ENCODE results near the gene RAB1A. TPM values are rescaled to one million over a fixed set of nuclear protein-coding genes. Genes with fewer than 3 reads are reported as not detected.
"Not testable (repeated sequence)": the region's sequence is repeated elsewhere in the genome, so short reads cannot be mapped to it uniquely, and the experiment has no call there.

Gene RAB1A
- total RNA-seq, 1 donor from 2014 or later, result 88.1 TPM

DNA sequence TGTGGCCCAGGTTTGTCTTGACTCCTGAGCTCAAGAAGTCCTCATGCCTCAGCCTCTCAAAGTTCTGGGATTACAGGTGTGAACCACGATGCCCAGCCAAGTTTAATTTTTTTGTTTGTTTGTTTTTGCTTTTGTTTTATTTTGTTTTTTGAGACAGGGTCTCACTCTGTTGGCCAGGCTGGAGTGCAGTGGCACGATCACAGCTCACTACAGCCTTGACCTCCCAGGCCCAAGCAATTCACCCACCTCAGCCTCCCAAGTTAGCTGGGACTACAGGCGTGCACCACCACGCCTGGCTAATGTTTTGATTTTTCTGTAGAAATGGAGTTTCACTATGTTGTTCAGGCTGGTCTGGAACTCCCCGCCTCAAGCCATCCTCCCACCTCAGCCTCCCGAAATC lies 29.4 kb upstream of the RAB1A start:
- no peak overlapping the region for H3K4me3 Mint-ChIP-seq (ENCODE audit: low read depth)
- peaks cover 6% of the 10 kb centered on the region for H3K27me3 Mint-ChIP-seq (ENCODE audit: low read depth)
- no peak for DNase-seq (ENCODE audit: low spot score)
- no peak overlapping the region for H3K27ac Mint-ChIP-seq
- H3K9me3 Mint-ChIP-seq, result no peaks in the 10 kb centered on the region
- peaks cover 16% of the 10 kb centered on the region for H3K4me1 Mint-ChIP-seq (ENCODE audit: low read depth)
- H3K36me3 Mint-ChIP-seq (ENCODE audit: low read depth), result no peaks in the 10 kb centered on the region
- intact Hi-C loops (cut with micrococcal nuclease), result no loop called here

- intact Hi-C loops (cut with micrococcal nuclease), result no loop called here
- H3K4me1 Mint-ChIP-seq (ENCODE audit: low read depth), result peaks cover 13% of the 10 kb centered on the region
- H3K27ac Mint-ChIP-seq, result no peak overlapping the region
- no peaks in the 10 kb centered on the region for H3K9me3 Mint-ChIP-seq
- H3K27me3 Mint-ChIP-seq (ENCODE audit: low read depth), result peaks cover 6% of the 10 kb centered on the region
- no peak for DNase-seq (ENCODE audit: low spot score)
- H3K4me3 Mint-ChIP-seq (ENCODE audit: low read depth), result no peak overlapping the region
- H3K36me3 Mint-ChIP-seq (ENCODE audit: low read depth), result no peaks in the 10 kb centered on the region
Observed at GRCh38 chr2:65158557-65158956, 28.7 kb upstream of the RAB1A start.

GRCh38 chr2:65157856-65158255 lies 27.9 kb upstream of the RAB1A start:
- intact Hi-C loops (cut with micrococcal nuclease); H3K4me1 Mint-ChIP-seq (ENCODE audit: low read depth); H3K27ac Mint-ChIP-seq; H3K9me3 Mint-ChIP-seq; DNase-seq (ENCODE audit: low spot score); H3K36me3 Mint-ChIP-seq (ENCODE audit: low read depth); H3K27me3 Mint-ChIP-seq (ENCODE audit: low read depth); H3K4me3 Mint-ChIP-seq (ENCODE audit: low read depth): not testable (repeated sequence)

DNA sequence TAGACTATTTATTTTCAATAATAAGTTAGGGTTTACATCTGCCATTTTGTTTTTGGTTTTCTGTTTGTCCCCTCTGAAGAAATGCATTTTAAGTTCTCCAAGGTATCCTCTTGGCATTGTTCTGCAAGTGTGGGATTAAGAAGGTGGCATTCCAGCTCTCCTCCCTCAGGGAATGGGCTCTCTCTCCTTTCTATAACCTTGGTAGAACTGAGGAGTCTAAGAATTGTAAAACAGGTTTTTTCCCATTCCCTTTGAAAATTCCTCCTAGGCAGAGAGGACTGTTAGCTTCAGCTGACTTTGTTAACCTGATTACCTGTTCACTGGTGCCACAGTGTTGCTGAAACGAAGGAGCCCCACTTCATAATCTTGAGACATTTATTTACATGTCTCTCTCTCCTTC lies 26.1 kb upstream of the RAB1A start:
- Mint-ChIP-seq H3K27me3 (ENCODE audit: low read depth) (peaks cover 4% of the 10 kb centered on the region), H3K4me3 (ENCODE audit: low read depth) (no peak overlapping the region), H3K36me3 (ENCODE audit: low read depth) (no peaks in the 10 kb centered on the region), H3K9me3 (no peaks in the 10 kb centered on the region), H3K4me1 (ENCODE audit: low read depth) (peaks cover 9% of the 10 kb centered on the region), H3K27ac (no peak overlapping the region)
- DNase-seq (ENCODE audit: low spot score), result no peak
- intact Hi-C loops (cut with micrococcal nuclease), result no loop called here

DNA sequence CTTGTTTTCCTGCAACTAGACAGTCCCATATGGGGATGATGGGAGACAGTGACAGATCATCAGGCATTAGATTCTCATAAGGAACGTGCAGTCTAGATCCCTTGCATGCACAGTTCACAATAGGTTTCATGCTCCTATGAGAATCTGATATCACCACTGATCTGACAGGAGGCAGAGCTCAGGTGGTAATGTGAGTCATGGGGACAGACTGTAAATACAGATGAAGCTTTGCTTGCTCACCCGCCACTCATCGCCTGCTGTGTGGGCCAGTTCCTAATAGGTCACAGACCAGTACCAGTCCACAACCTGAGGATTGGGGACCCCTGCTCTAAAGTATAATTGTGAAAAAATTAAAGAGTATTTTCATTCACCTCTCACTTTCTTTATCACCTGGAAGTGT lies 23.6 kb upstream of the RAB1A start:
- peaks cover 2% of the 10 kb centered on the region for H3K4me1 Mint-ChIP-seq (ENCODE audit: low read depth)
- H3K27me3 Mint-ChIP-seq (ENCODE audit: low read depth), result peaks cover 4% of the 10 kb centered on the region
- no peaks in the 10 kb centered on the region for H3K9me3 Mint-ChIP-seq
- no peak overlapping the region for H3K27ac Mint-ChIP-seq
- H3K4me3 Mint-ChIP-seq (ENCODE audit: low read depth), result no peak overlapping the region
- intact Hi-C loops (cut with micrococcal nuclease), result no loop called here
- DNase-seq (ENCODE audit: low spot score), result no peak
- H3K36me3 Mint-ChIP-seq (ENCODE audit: low read depth), result no peaks in the 10 kb centered on the region

DNA sequence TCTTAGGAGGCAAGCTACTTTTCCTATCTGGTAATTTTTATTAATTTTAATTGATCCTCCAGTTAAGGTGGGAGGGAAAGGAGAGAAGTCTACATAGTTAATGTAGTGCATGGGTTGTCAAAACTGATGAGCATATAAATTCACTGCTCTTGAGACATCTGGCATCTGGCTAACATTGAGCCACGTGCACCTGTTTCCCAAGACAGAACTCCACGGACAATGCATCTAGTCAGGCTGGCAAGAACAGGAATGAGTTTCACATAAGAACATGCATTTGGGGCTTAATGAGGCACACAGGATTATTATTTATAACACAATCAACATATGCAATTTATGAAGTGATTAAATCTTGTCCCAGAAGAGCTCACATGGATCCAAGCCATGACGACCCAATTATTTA lies 16.2 kb upstream of the RAB1A start:
- no peak overlapping the region for H3K27ac Mint-ChIP-seq
- no peaks in the 10 kb centered on the region for H3K4me1 Mint-ChIP-seq (ENCODE audit: low read depth)
- intact Hi-C loops (cut with micrococcal nuclease), result no loop called here
- H3K4me3 Mint-ChIP-seq (ENCODE audit: low read depth), result no peak overlapping the region
- no peaks in the 10 kb centered on the region for H3K9me3 Mint-ChIP-seq
- peaks cover 16% of the 10 kb centered on the region for H3K27me3 Mint-ChIP-seq (ENCODE audit: low read depth)
- DNase-seq (ENCODE audit: low spot score), result no peak
- H3K36me3 Mint-ChIP-seq (ENCODE audit: low read depth), result no peaks in the 10 kb centered on the region

GRCh38 chr2:65144571-65144970 lies 14.7 kb upstream of the RAB1A start:
- no peaks in the 10 kb centered on the region for H3K9me3 Mint-ChIP-seq
- no peak overlapping the region for H3K27ac Mint-ChIP-seq
- no peaks in the 10 kb centered on the region for H3K36me3 Mint-ChIP-seq (ENCODE audit: low read depth)
- no peak overlapping the region for H3K4me3 Mint-ChIP-seq (ENCODE audit: low read depth)
- H3K27me3 Mint-ChIP-seq (ENCODE audit: low read depth), result peaks cover 16% of the 10 kb centered on the region
- no peaks in the 10 kb centered on the region for H3K4me1 Mint-ChIP-seq (ENCODE audit: low read depth)
- no peak for DNase-seq (ENCODE audit: low spot score)
- intact Hi-C loops (cut with micrococcal nuclease), result no loop called here

GRCh38 chr2:65142515-65142914 lies 12.6 kb upstream of the RAB1A start:
- H3K9me3 Mint-ChIP-seq, result no peaks in the 10 kb centered on the region
- intact Hi-C loops (cut with micrococcal nuclease), result no loop called here
- no peaks in the 10 kb centered on the region for H3K4me1 Mint-ChIP-seq (ENCODE audit: low read depth)
- H3K27ac Mint-ChIP-seq, result no peak overlapping the region
- no peak for DNase-seq (ENCODE audit: low spot score)
- H3K27me3 Mint-ChIP-seq (ENCODE audit: low read depth), result peaks cover 21% of the 10 kb centered on the region
- H3K36me3 Mint-ChIP-seq (ENCODE audit: low read depth), result no peaks in the 10 kb centered on the region
- no peak overlapping the region for H3K4me3 Mint-ChIP-seq (ENCODE audit: low read depth)

GRCh38 chr2:65137197-65137775 lies 7.4 kb upstream of the RAB1A start:
- no peaks in the 10 kb centered on the region for H3K36me3 Mint-ChIP-seq (ENCODE audit: low read depth)
- intact Hi-C loops (cut with micrococcal nuclease), result no loop called here
- H3K27me3 Mint-ChIP-seq (ENCODE audit: low read depth), result peaks cover 15% of the 10 kb centered on the region

DNA sequence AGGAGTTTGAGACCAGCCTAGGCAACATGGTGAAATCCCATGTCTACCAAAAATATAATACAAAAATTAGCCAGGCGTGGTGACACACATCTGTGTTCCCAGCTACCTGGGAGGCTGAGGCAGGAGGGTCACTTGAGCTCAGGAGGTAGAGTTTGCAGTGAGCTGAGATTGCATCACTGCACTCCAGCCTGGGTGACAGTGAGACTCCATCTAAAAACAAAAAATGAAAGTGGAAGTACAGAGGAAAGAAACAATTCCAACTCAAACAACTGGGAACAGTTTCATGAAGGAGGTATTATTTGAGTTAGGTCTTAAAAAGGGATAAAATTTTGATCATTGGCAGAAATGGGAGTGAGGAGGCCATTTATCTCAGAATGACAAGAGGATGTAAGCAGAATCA lies 6.3 kb upstream of the RAB1A start:
- no peak for DNase-seq (ENCODE audit: low spot score)
- H3K4me3 Mint-ChIP-seq (ENCODE audit: low read depth), result no peak overlapping the region
- H3K9me3 Mint-ChIP-seq, result no peaks in the 10 kb centered on the region
- H3K27me3 Mint-ChIP-seq (ENCODE audit: low read depth), result peaks cover 15% of the 10 kb centered on the region
- no peak overlapping the region for H3K27ac Mint-ChIP-seq
- no peaks in the 10 kb centered on the region for H3K36me3 Mint-ChIP-seq (ENCODE audit: low read depth)
- H3K4me1 Mint-ChIP-seq (ENCODE audit: low read depth), result peaks cover 2% of the 10 kb centered on the region
- intact Hi-C loops (cut with micrococcal nuclease), result no loop called here

More at GRCh38 chr2:65137197-65137775, 7.4 kb upstream of the RAB1A start:
- no peak overlapping the region for H3K4me3 Mint-ChIP-seq (ENCODE audit: low read depth)
- H3K27ac Mint-ChIP-seq, result no peak overlapping the region
- no peaks in the 10 kb centered on the region for H3K9me3 Mint-ChIP-seq
- H3K4me1 Mint-ChIP-seq (ENCODE audit: low read depth), result no peaks in the 10 kb centered on the region
- no peak for DNase-seq (ENCODE audit: low spot score)

DNA sequence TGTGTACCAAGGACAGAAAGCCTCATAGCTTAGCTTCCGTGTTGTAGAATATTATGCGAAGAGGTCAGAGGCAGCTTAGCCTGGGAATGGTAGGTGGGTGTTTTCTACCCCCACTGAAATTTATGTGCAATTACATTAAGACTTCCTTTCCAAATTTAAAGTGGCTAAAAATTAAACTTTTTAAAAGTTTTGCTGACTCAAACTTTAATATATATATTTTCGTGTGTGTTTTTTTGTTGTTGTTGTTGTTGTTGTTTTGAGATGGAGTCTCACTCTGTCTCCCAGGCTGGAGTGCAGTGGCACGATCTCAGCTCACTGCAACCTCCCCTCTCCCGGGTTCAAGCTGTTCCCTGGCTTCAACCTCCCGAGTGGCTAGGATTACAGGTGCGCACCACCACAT lies 4.3 kb upstream of the RAB1A start:
- intact Hi-C loops (cut with micrococcal nuclease), result no loop called here
- DNase-seq (ENCODE audit: low spot score), result no peak
- Mint-ChIP-seq H3K9me3 (no peaks in the 10 kb centered on the region), H3K4me1 (ENCODE audit: low read depth) (peaks cover 10% of the 10 kb centered on the region), H3K27ac (no peak overlapping the region), H3K27me3 (ENCODE audit: low read depth) (peaks cover 15% of the 10 kb centered on the region), H3K4me3 (ENCODE audit: low read depth) (no peak overlapping the region), H3K36me3 (ENCODE audit: low read depth) (peaks cover 5% of the 10 kb centered on the region)

DNA sequence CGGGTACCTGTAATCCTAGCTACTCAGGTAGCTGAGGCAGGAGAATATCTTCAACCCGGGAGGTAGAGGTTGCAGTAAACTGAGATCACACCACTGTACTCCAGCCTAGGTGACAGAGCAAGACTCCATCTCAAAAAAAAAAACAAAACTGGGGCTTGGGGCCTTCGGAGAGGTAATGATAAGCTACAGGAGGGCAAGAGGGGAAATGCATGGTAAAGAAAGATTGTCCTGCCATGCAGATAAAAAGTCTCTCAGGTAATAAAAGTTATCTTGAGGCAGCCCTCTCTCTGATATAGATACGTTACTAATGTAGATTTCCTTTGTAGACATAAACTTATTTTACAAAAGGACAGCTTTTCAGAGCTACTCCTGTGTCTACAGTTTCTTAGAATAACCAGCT lies 3.7 kb upstream of the RAB1A start:
- H3K9me3 Mint-ChIP-seq, result no peaks in the 10 kb centered on the region
- H3K36me3 Mint-ChIP-seq (ENCODE audit: low read depth), result peaks cover 11% of the 10 kb centered on the region
- H3K4me1 Mint-ChIP-seq (ENCODE audit: low read depth), result peaks cover 14% of the 10 kb centered on the region
- no peak overlapping the region for H3K27ac Mint-ChIP-seq
- intact Hi-C loops (cut with micrococcal nuclease), result no loop called here
- peaks cover 15% of the 10 kb centered on the region for H3K27me3 Mint-ChIP-seq (ENCODE audit: low read depth)
- no peak for DNase-seq (ENCODE audit: low spot score)
- H3K4me3 Mint-ChIP-seq (ENCODE audit: low read depth), result no peak overlapping the region

DNA sequence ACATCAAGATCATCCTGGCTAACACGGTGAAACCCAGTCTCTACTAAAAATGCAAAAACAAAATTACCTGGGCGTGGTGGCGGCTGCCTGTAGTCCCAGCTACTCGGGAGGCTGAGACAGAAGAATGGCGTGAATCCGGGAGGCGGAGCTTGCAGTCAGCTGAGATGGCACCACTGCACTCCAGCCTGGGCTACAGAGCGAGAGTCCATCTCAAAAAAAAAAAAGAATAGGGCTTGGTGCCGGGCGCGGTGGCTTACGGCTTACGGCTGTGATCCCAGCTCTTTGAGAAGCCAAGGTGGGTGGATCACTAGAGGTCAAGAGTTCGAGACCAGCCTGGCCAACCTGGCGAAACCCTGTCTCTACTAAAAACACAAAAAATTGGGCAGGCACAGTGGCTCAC lies 3.0 kb upstream of the RAB1A start:
- Mint-ChIP-seq H3K36me3 (ENCODE audit: low read depth) (peaks cover 16% of the 10 kb centered on the region), H3K4me1 (ENCODE audit: low read depth) (peaks cover 20% of the 10 kb centered on the region)
- H3K4me3 Mint-ChIP-seq (ENCODE audit: low read depth), result not testable (repeated sequence)

GRCh38 chr2:65130664-65131175 lies 814 bp upstream of the RAB1A start:
- Mint-ChIP-seq H3K4me1 (ENCODE audit: low read depth) (peaks cover 31% of the 10 kb centered on the region), H3K27ac (peak overlapping the region; percentile 100), H3K36me3 (ENCODE audit: low read depth) (peaks cover 23% of the 10 kb centered on the region), H3K27me3 (ENCODE audit: low read depth) (peaks cover 6% of the 10 kb centered on the region), H3K9me3 (no peaks in the 10 kb centered on the region), H3K4me3 (ENCODE audit: low read depth) (peak overlapping the region; percentile 100)
- intact Hi-C loops (cut with micrococcal nuclease), result loop anchor here (1.0 to 2.0 kb wide), 7 partner anchors 66 to 606 kb away; partner anchors contain the start of genes ACTR2, AFTPH, CEP68 and SLC1A4
- no peak for DNase-seq (ENCODE audit: low spot score)

More for the DNA sequence above, 3.0 kb upstream of the RAB1A start:
- H3K27ac Mint-ChIP-seq; DNase-seq (ENCODE audit: low spot score); H3K9me3 Mint-ChIP-seq; intact Hi-C loops (cut with micrococcal nuclease): not testable (repeated sequence)
- H3K27me3 Mint-ChIP-seq (ENCODE audit: low read depth), result peaks cover 15% of the 10 kb centered on the region

All from activated T-helper 2 cell treated with anti-CD3 and anti-CD28 coated beads, Interferon-gamma antibody, Interleukin-2, Interleukin-4, amounts not matched to agents 10 μg/mL and 5 μg/mL and 100 μg/mL, durations not matched to agents 14 hours and 24 hours and 36 hours (primary cell).